Calu3 (cell line): ENCODE results near the gene SERPINE2. TPM values are rescaled to one million over a fixed set of nuclear protein-coding genes. Genes with fewer than 3 reads are reported as not detected.

Experiments
- BruUV-seq: library from RNA; stranded (reverse); fragments of 400-500 nt; replicated peaks from 2 replicates; lab custom pipeline; 2021; lab: Mats Ljungman, UMichigan
- CTCF ChIA-PET: fragments of 300-600 bp; sonication (Branson Sonifier 250); formaldehyde crosslinking; loops from one replicate; lab custom pipeline; 2022; ENCODE audit warnings: antibody characterized with exemption; lab: Charles Lee
- DNase-seq: peaks from one replicate; pipeline ENCODE4 v3.0.0; 2022
- H3K27ac Mint-ChIP-seq: one replicate; pipeline ENCODE4 v1.8.0; 2022; ENCODE audit warnings: mixed read lengths; ENCODE audit not compliant: unreplicated experiment
- H3K27me3 Mint-ChIP-seq: one replicate; pipeline ENCODE4 v1.8.0; 2022; ENCODE audit warnings: mixed read lengths; ENCODE audit not compliant: unreplicated experiment
- H3K36me3 Mint-ChIP-seq: one replicate; pipeline ENCODE4 v1.8.0; 2022; ENCODE audit warnings: mild to moderate bottlenecking, moderate library complexity, mixed read lengths; ENCODE audit not compliant: insufficient read depth, unreplicated experiment
- H3K4me1 Mint-ChIP-seq: one replicate; pipeline ENCODE4 v1.8.0; 2022; ENCODE audit warnings: mild to moderate bottlenecking, low read depth, mixed read lengths; ENCODE audit not compliant: unreplicated experiment
- H3K4me3 Mint-ChIP-seq: one replicate; pipeline ENCODE4 v1.8.0; 2022; ENCODE audit warnings: mild to moderate bottlenecking, low read depth, moderate library complexity, mixed read lengths; ENCODE audit not compliant: unreplicated experiment
- H3K9me3 Mint-ChIP-seq: one replicate; pipeline ENCODE4 v1.8.0; 2022; ENCODE audit warnings: low read depth, mixed read lengths; ENCODE audit not compliant: unreplicated experiment
- intact Hi-C: fragments of 100-400 bp; cut with micrococcal nuclease; formaldehyde crosslinking; loops from one replicate; pipeline ENCODE4 v1.10.0; 2022; ENCODE audit not compliant: unreplicated experiment
- total RNA-seq: library from RNA; stranded (reverse); gene quantifications from 2 replicates; pipeline ENCODE4 v1.2.3, GENCODE V29; 2022
- TF ChIP-seq, protein P1 (sequence below): fragments of 200-600 bp; IDR thresholded peaks from one replicate; pipeline ENCODE4 v1.8.0; 2022; ENCODE audit warnings: antibody characterized with exemption; ENCODE audit not compliant: unreplicated experiment

The SERPINE2 gene
- total RNA-seq, 1 experiment from 2014 or later, result 39.7 TPM

DNA sequence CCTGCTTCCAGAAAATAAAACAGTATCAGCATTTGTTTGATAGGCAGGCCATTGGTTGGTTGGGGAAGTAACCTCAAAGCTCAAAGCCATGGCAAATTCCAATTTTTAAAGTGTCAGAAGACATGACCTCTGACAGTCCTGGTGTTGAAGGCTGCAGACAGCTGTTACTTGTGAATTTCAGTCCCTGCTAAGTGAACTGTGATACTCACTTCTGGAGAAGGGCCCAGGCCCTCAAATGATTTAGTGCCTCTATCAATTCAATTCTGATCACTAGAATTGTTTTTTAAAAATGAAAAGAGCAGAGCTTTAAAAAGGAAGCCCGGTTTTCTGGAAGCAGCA, 58.7 kb downstream of the SERPINE2 start:
- intact Hi-C loops, result no loop called here
- no peak overlapping the region for H3K4me3 Mint-ChIP-seq
- H3K4me1 Mint-ChIP-seq, result no peaks in the 10 kb centered on the region
- BruUV-seq, result no TSS peak
- no peak for DNase-seq
- no peaks in the 10 kb centered on the region for H3K36me3 Mint-ChIP-seq
- no peak overlapping the region for H3K27ac Mint-ChIP-seq
- TF ChIP-seq, protein P1, sequence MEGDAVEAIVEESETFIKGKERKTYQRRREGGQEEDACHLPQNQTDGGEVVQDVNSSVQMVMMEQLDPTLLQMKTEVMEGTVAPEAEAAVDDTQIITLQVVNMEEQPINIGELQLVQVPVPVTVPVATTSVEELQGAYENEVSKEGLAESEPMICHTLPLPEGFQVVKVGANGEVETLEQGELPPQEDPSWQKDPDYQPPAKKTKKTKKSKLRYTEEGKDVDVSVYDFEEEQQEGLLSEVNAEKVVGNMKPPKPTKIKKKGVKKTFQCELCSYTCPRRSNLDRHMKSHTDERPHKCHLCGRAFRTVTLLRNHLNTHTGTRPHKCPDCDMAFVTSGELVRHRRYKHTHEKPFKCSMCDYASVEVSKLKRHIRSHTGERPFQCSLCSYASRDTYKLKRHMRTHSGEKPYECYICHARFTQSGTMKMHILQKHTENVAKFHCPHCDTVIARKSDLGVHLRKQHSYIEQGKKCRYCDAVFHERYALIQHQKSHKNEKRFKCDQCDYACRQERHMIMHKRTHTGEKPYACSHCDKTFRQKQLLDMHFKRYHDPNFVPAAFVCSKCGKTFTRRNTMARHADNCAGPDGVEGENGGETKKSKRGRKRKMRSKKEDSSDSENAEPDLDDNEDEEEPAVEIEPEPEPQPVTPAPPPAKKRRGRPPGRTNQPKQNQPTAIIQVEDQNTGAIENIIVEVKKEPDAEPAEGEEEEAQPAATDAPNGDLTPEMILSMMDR, result no peak
- H3K9me3 Mint-ChIP-seq, result no peaks in the 10 kb centered on the region
- CTCF ChIA-PET, result interaction anchor here (0.6 kb wide), 1 partner anchor 10 kb away, joined by 4 read pairs; no protein-coding TSS in a partner anchor
- no peaks in the 10 kb centered on the region for H3K27me3 Mint-ChIP-seq

- CTCF ChIA-PET, result interaction anchor here (0.6 kb wide), 1 partner anchor 9 kb away, joined by 4 read pairs; no protein-coding TSS in a partner anchor
- TF ChIP-seq, protein P1, result no peak
- no peak overlapping the region for H3K4me3 Mint-ChIP-seq
- H3K36me3 Mint-ChIP-seq, result no peaks in the 10 kb centered on the region
- no peaks in the 10 kb centered on the region for H3K4me1 Mint-ChIP-seq
- H3K9me3 Mint-ChIP-seq, result no peaks in the 10 kb centered on the region
- no peaks in the 10 kb centered on the region for H3K27me3 Mint-ChIP-seq
- intact Hi-C loops, result loop anchor here (10.0 kb wide), 1 partner anchor 665 kb away; no protein-coding TSS in a partner anchor
- BruUV-seq, result no TSS peak
- no peak for DNase-seq
- H3K27ac Mint-ChIP-seq, result no peak overlapping the region
Measured at GRCh38 chr2:223979730-223980396, 59.2 kb downstream of the SERPINE2 start.

DNA sequence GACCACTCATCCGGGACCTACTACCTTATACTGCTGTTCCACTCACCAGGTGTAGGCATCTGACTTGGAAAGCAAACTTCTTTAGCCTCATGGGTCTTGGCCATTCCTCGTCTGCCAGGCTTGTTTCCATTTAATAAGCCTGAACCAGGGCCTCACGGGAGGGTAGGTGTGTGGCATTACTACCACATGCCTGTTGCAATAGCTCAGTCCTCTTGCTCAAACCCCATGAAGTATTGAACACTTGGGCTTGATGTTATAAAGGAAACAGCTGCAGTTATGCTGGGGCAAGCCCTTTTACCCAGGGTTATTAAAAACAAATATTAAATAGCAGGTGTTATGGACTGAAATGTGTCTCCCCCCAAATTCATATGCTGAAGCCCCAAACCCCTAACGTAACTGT, 60.6 kb downstream of the SERPINE2 start:
- CTCF ChIA-PET, result no interaction called here
- H3K36me3 Mint-ChIP-seq, result no peaks in the 10 kb centered on the region
- intact Hi-C loops, result loop anchor here (10.0 kb wide), 1 partner anchor 666 kb away; no protein-coding TSS in a partner anchor

DNA sequence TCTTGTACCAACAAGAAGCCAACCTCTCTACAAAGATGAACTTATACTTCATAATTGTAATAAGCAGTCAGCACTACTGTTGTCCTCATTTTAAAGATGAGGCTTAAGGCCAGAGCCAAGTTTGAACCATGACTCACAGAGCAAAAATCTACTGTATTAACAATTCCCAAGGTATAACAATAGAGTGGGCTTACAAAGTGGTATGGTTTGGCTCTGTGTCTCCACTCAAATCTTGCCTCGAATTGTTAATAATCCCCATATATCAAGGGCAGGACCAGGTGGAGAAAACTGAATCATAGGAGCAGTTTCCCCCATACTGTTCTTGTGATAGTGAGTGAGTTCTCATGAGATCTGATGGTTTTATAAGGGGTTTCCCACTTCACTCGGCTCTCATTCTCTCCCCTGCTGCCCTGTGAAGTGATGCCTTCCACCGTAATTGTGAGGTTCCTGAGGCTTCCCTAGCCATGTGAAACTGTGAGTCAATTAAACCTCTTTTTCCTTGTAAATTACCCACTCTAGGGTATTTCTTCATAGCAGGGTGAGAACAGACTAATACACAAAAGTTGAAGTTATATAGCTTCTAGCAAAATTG, 62.4 kb downstream of the SERPINE2 start:
- Mint-ChIP-seq H3K36me3 (no peaks in the 10 kb centered on the region), H3K4me1 (no peaks in the 10 kb centered on the region), H3K27me3 (no peaks in the 10 kb centered on the region), H3K27ac (no peak overlapping the region), H3K4me3 (no peak overlapping the region), H3K9me3 (no peaks in the 10 kb centered on the region)
- no TSS peak for BruUV-seq
- no peak for DNase-seq
- intact Hi-C loops, result loop anchor here (10.0 kb wide), 1 partner anchor 668 kb away; no protein-coding TSS in a partner anchor
- TF ChIP-seq, protein P1, result no peak
- CTCF ChIA-PET, result no interaction called here

More for the DNA sequence above, 60.6 kb downstream of the SERPINE2 start:
- no peak for DNase-seq
- no TSS peak for BruUV-seq
- no peaks in the 10 kb centered on the region for H3K9me3 Mint-ChIP-seq
- H3K4me3 Mint-ChIP-seq, result no peak overlapping the region
- no peaks in the 10 kb centered on the region for H3K27me3 Mint-ChIP-seq
- no peak overlapping the region for H3K27ac Mint-ChIP-seq
- H3K4me1 Mint-ChIP-seq, result no peaks in the 10 kb centered on the region
- TF ChIP-seq, protein P1, result no peak
